OCI-LY7 (cell line): ENCODE results near the gene ZNF593. TPM values are rescaled to one million over a fixed set of nuclear protein-coding genes. Genes with fewer than 3 reads are reported as not detected.

ENCODE experiments used
- BruUV-seq: library from RNA; stranded (reverse); fragments of 400-500 nt; replicated peaks from 2 replicates; lab custom pipeline; 2021; lab: Mats Ljungman, UMichigan
- CTCF ChIA-PET: fragments of 300-600 bp; sonication (Branson Sonifier 250); formaldehyde crosslinking; loops from one replicate; lab custom pipeline; 2022; ENCODE audit warnings: antibody characterized with exemption; ENCODE audit not compliant: unreplicated experiment; lab: Charles Lee
- POLR2A ChIA-PET: fragments of 300-600 bp; sonication (Branson Sonifier 250); formaldehyde crosslinking; loops from one replicate; lab custom pipeline; 2022; ENCODE audit warnings: antibody characterized with exemption; lab: Charles Lee
- DNase-seq: peaks from one replicate; pipeline ENCODE4 v3.0.0-alpha.2; 2015; ENCODE audit warnings: low spot score
- H2AFZ ChIP-seq: fragments of 200-600 bp; sonication (generic), shearing (Covaris generic); 2 replicates; pipeline ENCODE4 v1.6.1; 2014; ENCODE audit warnings: mild to moderate bottlenecking, antibody characterized with exemption, low read length, moderate library complexity
- H3K27ac ChIP-seq: fragments of 200-600 bp; sonication (generic); 2 replicates; pipeline ENCODE4 v1.5.1; 2014; ENCODE audit warnings: mixed run types, low read depth, mild to moderate bottlenecking, moderate library complexity, low read length, inconsistent platforms; ENCODE audit not compliant: poor library complexity, severe bottlenecking
- H3K36me3 ChIP-seq: fragments of 200-600 bp; sonication (generic); 2 replicates; pipeline ENCODE4 v1.6.1; 2014; ENCODE audit warnings: mild to moderate bottlenecking, antibody characterized with exemption, low read length, moderate library complexity, mixed read lengths; ENCODE audit not compliant: insufficient read depth
- H3K4me1 ChIP-seq: fragments of 200-600 bp; sonication (generic); 2 replicates; pipeline ENCODE4 v1.5.1; 2014; ENCODE audit warnings: mild to moderate bottlenecking, low read length; ENCODE audit not compliant: insufficient read depth, poor library complexity, severe bottlenecking
- H3K4me2 ChIP-seq: fragments of 200-600 bp; sonication (generic); 2 replicates; pipeline ENCODE4 v1.6.1; 2014; ENCODE audit warnings: mild to moderate bottlenecking, low read length
- H3K4me3 ChIP-seq: fragments of 200-600 bp; sonication (generic); 2 replicates; pipeline ENCODE4 v1.5.1; 2014; ENCODE audit warnings: mild to moderate bottlenecking, low read depth, low read length; ENCODE audit not compliant: poor library complexity, severe bottlenecking
- H3K79me2 ChIP-seq: fragments of 200-600 bp; sonication (generic); 2 replicates; pipeline ENCODE4 v1.6.1; 2016; ENCODE audit warnings: low read depth, mild to moderate bottlenecking, low read length, moderate library complexity, mixed read lengths; ENCODE audit not compliant: insufficient read depth
- H3K9me2 ChIP-seq: fragments of 200-600 bp; sonication (generic); 2 replicates; pipeline ENCODE4 v1.6.1; 2016; ENCODE audit warnings: mild to moderate bottlenecking, low read length, mixed read lengths; ENCODE audit not compliant: insufficient read depth
- H3K9me3 ChIP-seq: fragments of 200-600 bp; sonication (generic); 2 replicates; pipeline ENCODE4 v1.6.1; 2014; ENCODE audit warnings: mild to moderate bottlenecking, mixed run types, low read length, mixed read lengths
- H4K20me1 ChIP-seq: fragments of 200-600 bp; sonication (generic); 2 replicates; pipeline ENCODE4 v1.6.1; 2014; ENCODE audit warnings: mild to moderate bottlenecking, antibody characterized with exemption, low read length, moderate library complexity, mixed read lengths; ENCODE audit not compliant: insufficient read depth
- CTCF ChIP-seq: fragments of 200-600 bp; sonication (generic); conservative IDR thresholded peaks from 2 replicates; pipeline ENCODE4 v1.5.1; 2014; ENCODE audit warnings: mild to moderate bottlenecking, antibody characterized with exemption, low read length, moderate library complexity, mixed read lengths
- EZH2phosphoT487 ChIP-seq: fragments of 200-600 bp; sonication (generic); IDR thresholded peaks from 2 replicates; pipeline ENCODE4 v1.6.1; 2018; ENCODE audit warnings: low read depth, borderline replicate concordance, mild to moderate bottlenecking, mixed run types, antibody characterized with exemption, low read length, moderate library complexity, mixed read lengths
- intact Hi-C: fragments of 100-400 bp; cut with micrococcal nuclease; formaldehyde crosslinking; loops from one replicate; pipeline ENCODE4 v1.10.0; 2022; ENCODE audit not compliant: unreplicated experiment
- total RNA-seq, 2 experiments: library from RNA; depleted of rRNA in 1 of 2; stranded (reverse); fragments of >200 nt in 1 of 2; shearing (Covaris generic) in 1 of 2; gene quantifications; 2 replicates each; pipeline ENCODE4 v1.2.3, GENCODE V29; 2014 to 2022

ZNF593 gene
- total RNA-seq, 2 experiments from 2014 or later = 42.8 to 63.6 TPM

- TF ChIP-seq EZH2phosphoT487 (no peak), CTCF (no peak)
- no peak overlapping the region for H3K27ac ChIP-seq
- intact Hi-C loops = no loop called here
- no peaks in the 10 kb centered on the region for H3K9me3 ChIP-seq
- no peaks in the 10 kb centered on the region for H3K4me1 ChIP-seq
- no peak overlapping the region for H3K4me2 ChIP-seq
- no peaks in the 10 kb centered on the region for H3K79me2 ChIP-seq
- H3K4me3 ChIP-seq = no peak overlapping the region
- ChIA-PET POLR2A (interaction anchor here (0.7 kb wide), 1 partner anchor 270 kb away, joined by 4 read pairs; no protein-coding TSS in a partner anchor), CTCF (no interaction called here)
- no peak overlapping the region for H2AFZ ChIP-seq
- no peaks in the 10 kb centered on the region for H3K36me3 ChIP-seq
- no peaks in the 10 kb centered on the region for H4K20me1 ChIP-seq
- no peak for DNase-seq
- BruUV-seq = no TSS peak
- H3K9me2 ChIP-seq = no peaks in the 10 kb centered on the region
Observed at GRCh38 chr1:26195805-26196204, 26.1 kb downstream of the ZNF593 start.

GRCh38 chr1:26197301-26197700 is 27.6 kb downstream of the ZNF593 start:
- Histone ChIP-seq H3K79me2 (no peaks in the 10 kb centered on the region), H3K36me3 (no peaks in the 10 kb centered on the region), H3K4me3 (no peak overlapping the region), H4K20me1 (no peaks in the 10 kb centered on the region), H2AFZ (no peak overlapping the region), H3K9me3 (no peaks in the 10 kb centered on the region), H3K27ac (no peak overlapping the region), H3K4me2 (no peak overlapping the region), H3K9me2 (no peaks in the 10 kb centered on the region), H3K4me1 (no peaks in the 10 kb centered on the region)
- ChIA-PET CTCF (interaction anchor here (0.6 kb wide), 1 partner anchor 38 kb away, joined by 7 read pairs; no protein-coding TSS in a partner anchor), POLR2A (interaction anchor here (0.5 kb wide), 1 partner anchor 193 kb away, joined by 3 read pairs; no protein-coding TSS in a partner anchor)
- DNase-seq = no peak
- BruUV-seq = no TSS peak
- TF ChIP-seq EZH2phosphoT487 = no peak
- TF ChIP-seq CTCF = no peak
- intact Hi-C loops = no loop called here

- no peaks in the 10 kb centered on the region for H3K36me3 ChIP-seq
- no peak overlapping the region for H3K4me3 ChIP-seq
- no peak for DNase-seq
- no peaks in the 10 kb centered on the region for H3K9me3 ChIP-seq
- no peak overlapping the region for H2AFZ ChIP-seq
- no TSS peak for BruUV-seq
- no peak overlapping the region for H3K4me2 ChIP-seq
- TF ChIP-seq EZH2phosphoT487 (no peak), CTCF (no peak)
- no peaks in the 10 kb centered on the region for H3K4me1 ChIP-seq
- no peaks in the 10 kb centered on the region for H3K79me2 ChIP-seq
- ChIA-PET POLR2A (interaction anchor here (0.5 kb wide), 1 partner anchor 193 kb away, joined by 3 read pairs; no protein-coding TSS in a partner anchor), CTCF (interaction anchor here (0.6 kb wide), 1 partner anchor 37 kb away, joined by 7 read pairs; no protein-coding TSS in a partner anchor)
- H4K20me1 ChIP-seq = no peaks in the 10 kb centered on the region
- intact Hi-C loops = no loop called here
- H3K27ac ChIP-seq = no peak overlapping the region
- no peaks in the 10 kb centered on the region for H3K9me2 ChIP-seq
Observed at GRCh38 chr1:26197813-26198212, 28.1 kb downstream of the ZNF593 start.
